Neural cell (in vitro differentiated cells): ENCODE measurements around the gene RHOA. TPM values are rescaled to one million over a fixed set of nuclear protein-coding genes. Genes with fewer than 3 reads are reported as not detected.

Source experiments
- H2AFZ ChIP-seq: fragments of 200-600, 300-800 bp; sonication (generic), shearing (Covaris generic); 2 replicates; pipeline ENCODE4 v1.6.0; 2014; ENCODE audit warnings: low read depth, mild to moderate bottlenecking, antibody characterized with exemption, low read length, moderate library complexity
- H3F3A ChIP-seq: fragments of 200-600 bp; shearing (Covaris generic); 2 replicates; pipeline ENCODE4 v1.6.1; 2016; ENCODE audit warnings: mild to moderate bottlenecking, moderate library complexity, mixed read lengths, antibody characterized with exemption, low read length; ENCODE audit not compliant: insufficient read depth, poor library complexity, severe bottlenecking
- H3K27ac ChIP-seq: fragments of 200-600, 300-800 bp; sonication (generic), shearing (Covaris generic); 2 replicates; pipeline ENCODE4 v1.5.1; 2014; ENCODE audit warnings: mild to moderate bottlenecking, low read length, moderate library complexity
- H3K27me3 ChIP-seq: fragments of 300-800, 200-600 bp; sonication (generic), shearing (Covaris generic); 2 replicates; pipeline ENCODE4 v1.6.0; 2014; ENCODE audit warnings: mild to moderate bottlenecking, low read depth, low read length, moderate library complexity; ENCODE audit not compliant: insufficient read depth
- H3K36me3 ChIP-seq: fragments of 300-800, 200-600 bp; sonication (generic), shearing (Covaris generic); 2 replicates; pipeline ENCODE4 v1.5.1; 2014; ENCODE audit warnings: mild to moderate bottlenecking, antibody characterized with exemption, low read length, moderate library complexity; ENCODE audit not compliant: insufficient read depth
- H3K4me2 ChIP-seq: fragments of 300-800, 200-600 bp; sonication (generic), shearing (Covaris generic); 2 replicates; pipeline ENCODE4 v1.6.0; 2014; ENCODE audit warnings: mild to moderate bottlenecking, low read length
- H3K4me3 ChIP-seq: fragments of 300-800, 200-600 bp; sonication (generic), shearing (Covaris generic); 2 replicates; pipeline ENCODE4 v1.5.1; 2014; ENCODE audit warnings: mild to moderate bottlenecking, low read length, moderate library complexity
- H3K79me2 ChIP-seq: fragments of 200-600 bp; shearing (Covaris generic); replicated peaks from 2 replicates; pipeline ENCODE4 v1.6.0; 2014; ENCODE audit warnings: mild to moderate bottlenecking, low read length, moderate library complexity; ENCODE audit not compliant: insufficient read depth
- H3K9ac ChIP-seq: fragments of 300-800, 200-600 bp; sonication (generic), shearing (Covaris generic); 2 replicates; pipeline ENCODE4 v1.6.1; 2016; ENCODE audit warnings: mild to moderate bottlenecking, low read length, mixed read lengths
- H3K9me2 ChIP-seq: fragments of 200-600 bp; shearing (Covaris generic); 2 replicates; pipeline ENCODE4 v1.6.1; 2016; ENCODE audit warnings: mild to moderate bottlenecking, low read length, mixed read lengths; ENCODE audit not compliant: insufficient read depth
- H3K9me3 ChIP-seq: fragments of 200-600, 300-800 bp; sonication (generic), shearing (Covaris generic); 2 replicates; pipeline ENCODE4 v1.6.1; 2016; ENCODE audit warnings: mild to moderate bottlenecking, mixed run types, low read length, moderate library complexity, mixed read lengths
- H4K20me1 ChIP-seq: fragments of 200-600 bp; shearing (Covaris generic); 2 replicates; pipeline ENCODE4 v1.6.1; 2016; ENCODE audit warnings: mild to moderate bottlenecking, mixed run types; ENCODE audit not compliant: insufficient read depth
- EP300 ChIP-seq: fragments of 450-650 bp; conservative IDR thresholded peaks from 2 replicates; pipeline ENCODE4 v1.6.1; 2014; ENCODE audit warnings: antibody characterized with exemption, mild to moderate bottlenecking, moderate library complexity; ENCODE audit not compliant: poor library complexity, severe bottlenecking
- EZH2 ChIP-seq: fragments of 200-600, 300-800 bp; shearing (Covaris generic), sonication (generic); IDR thresholded peaks from 2 replicates; pipeline ENCODE4 v1.6.1; 2014; ENCODE audit warnings: antibody characterized with exemption, low read length, borderline replicate concordance, mild to moderate bottlenecking; ENCODE audit not compliant: insufficient read depth, poor library complexity, severe bottlenecking
- MXI1 ChIP-seq: fragments of 450-650 bp; conservative IDR thresholded peaks from 2 replicates; pipeline ENCODE4 v1.6.1; 2014; ENCODE audit warnings: antibody characterized with exemption, mild to moderate bottlenecking; ENCODE audit not compliant: poor library complexity, severe bottlenecking
- POLR2AphosphoS5 ChIP-seq: IDR thresholded peaks from 2 replicates; pipeline ENCODE4 v1.6.1; 2012
- RAD21 ChIP-seq: fragments of 450-650 bp; conservative IDR thresholded peaks from 2 replicates; pipeline ENCODE4 v1.6.1; 2014; ENCODE audit warnings: antibody characterized with exemption, mild to moderate bottlenecking, moderate library complexity
- SMC3 ChIP-seq: fragments of 450-650 bp; conservative IDR thresholded peaks from 2 replicates; pipeline ENCODE4 v1.6.1; 2014; ENCODE audit warnings: antibody characterized with exemption, mild to moderate bottlenecking, moderate library complexity; ENCODE audit not compliant: poor library complexity
- TAF1 ChIP-seq: IDR thresholded peaks from 2 replicates; pipeline ENCODE4 v1.6.1; 2012; ENCODE audit warnings: low read depth
- polyA plus RNA-seq: library from polyadenylated mRNA; depleted of rRNA; stranded (reverse); fragments of >200 nt; gene quantifications from 2 replicates; pipeline ENCODE4 v1.2.3, GENCODE V29; 2014
- TF ChIP-seq, protein P1 (sequence below): fragments of 450-650 bp; IDR thresholded peaks from 2 replicates; pipeline ENCODE4 v1.5.1; 2014; ENCODE audit warnings: antibody characterized with exemption, mild to moderate bottlenecking, moderate library complexity; ENCODE audit not compliant: poor library complexity, severe bottlenecking
- TF ChIP-seq, protein P2 (sequence below): IDR thresholded peaks from 2 replicates; pipeline ENCODE4 v1.6.1; 2012; ENCODE audit warnings: borderline replicate concordance

The RHOA gene
- polyA plus RNA-seq, 1 donor from 2014 or later: 159 TPM

DNA sequence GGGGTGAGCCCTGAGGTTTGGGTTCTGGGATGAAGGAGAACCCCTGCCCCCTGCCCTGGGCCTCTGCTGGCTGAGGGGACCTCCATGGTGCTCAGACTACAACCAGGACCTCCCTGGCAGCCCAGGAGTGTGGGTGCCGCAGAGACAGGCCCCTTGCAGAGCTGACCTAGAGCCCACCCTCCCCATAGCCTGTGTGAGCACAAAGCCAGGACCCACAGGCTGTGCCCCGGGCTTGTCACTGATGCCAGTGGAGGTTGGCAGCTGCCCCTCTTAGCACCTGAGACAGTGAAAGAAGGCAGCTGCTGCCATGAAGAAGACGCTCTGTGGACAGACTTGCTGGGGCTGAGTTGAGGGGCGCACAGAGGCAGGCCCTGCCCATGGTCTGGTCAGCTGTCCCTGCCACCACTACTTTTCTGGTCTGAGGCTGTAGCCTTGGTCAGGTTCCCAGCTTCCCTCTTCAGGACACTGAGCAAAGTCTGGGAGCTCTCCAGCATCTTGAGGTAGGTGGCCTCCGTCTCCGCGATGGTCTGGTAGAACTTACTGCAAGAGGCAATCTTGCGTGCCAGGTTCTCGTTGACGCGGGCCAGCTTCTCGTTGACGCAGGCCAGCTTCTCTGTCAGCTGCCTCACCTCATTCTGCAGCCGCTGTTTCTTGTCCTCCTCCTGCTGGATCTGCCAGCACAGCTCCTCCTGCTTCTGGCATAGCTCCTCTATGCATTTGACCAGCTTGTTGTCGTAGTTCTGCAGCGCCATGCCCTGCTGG is 94.9 kb downstream of the RHOA start (continued):
- TF ChIP-seq, protein P1, sequence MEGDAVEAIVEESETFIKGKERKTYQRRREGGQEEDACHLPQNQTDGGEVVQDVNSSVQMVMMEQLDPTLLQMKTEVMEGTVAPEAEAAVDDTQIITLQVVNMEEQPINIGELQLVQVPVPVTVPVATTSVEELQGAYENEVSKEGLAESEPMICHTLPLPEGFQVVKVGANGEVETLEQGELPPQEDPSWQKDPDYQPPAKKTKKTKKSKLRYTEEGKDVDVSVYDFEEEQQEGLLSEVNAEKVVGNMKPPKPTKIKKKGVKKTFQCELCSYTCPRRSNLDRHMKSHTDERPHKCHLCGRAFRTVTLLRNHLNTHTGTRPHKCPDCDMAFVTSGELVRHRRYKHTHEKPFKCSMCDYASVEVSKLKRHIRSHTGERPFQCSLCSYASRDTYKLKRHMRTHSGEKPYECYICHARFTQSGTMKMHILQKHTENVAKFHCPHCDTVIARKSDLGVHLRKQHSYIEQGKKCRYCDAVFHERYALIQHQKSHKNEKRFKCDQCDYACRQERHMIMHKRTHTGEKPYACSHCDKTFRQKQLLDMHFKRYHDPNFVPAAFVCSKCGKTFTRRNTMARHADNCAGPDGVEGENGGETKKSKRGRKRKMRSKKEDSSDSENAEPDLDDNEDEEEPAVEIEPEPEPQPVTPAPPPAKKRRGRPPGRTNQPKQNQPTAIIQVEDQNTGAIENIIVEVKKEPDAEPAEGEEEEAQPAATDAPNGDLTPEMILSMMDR: no peak

DNA sequence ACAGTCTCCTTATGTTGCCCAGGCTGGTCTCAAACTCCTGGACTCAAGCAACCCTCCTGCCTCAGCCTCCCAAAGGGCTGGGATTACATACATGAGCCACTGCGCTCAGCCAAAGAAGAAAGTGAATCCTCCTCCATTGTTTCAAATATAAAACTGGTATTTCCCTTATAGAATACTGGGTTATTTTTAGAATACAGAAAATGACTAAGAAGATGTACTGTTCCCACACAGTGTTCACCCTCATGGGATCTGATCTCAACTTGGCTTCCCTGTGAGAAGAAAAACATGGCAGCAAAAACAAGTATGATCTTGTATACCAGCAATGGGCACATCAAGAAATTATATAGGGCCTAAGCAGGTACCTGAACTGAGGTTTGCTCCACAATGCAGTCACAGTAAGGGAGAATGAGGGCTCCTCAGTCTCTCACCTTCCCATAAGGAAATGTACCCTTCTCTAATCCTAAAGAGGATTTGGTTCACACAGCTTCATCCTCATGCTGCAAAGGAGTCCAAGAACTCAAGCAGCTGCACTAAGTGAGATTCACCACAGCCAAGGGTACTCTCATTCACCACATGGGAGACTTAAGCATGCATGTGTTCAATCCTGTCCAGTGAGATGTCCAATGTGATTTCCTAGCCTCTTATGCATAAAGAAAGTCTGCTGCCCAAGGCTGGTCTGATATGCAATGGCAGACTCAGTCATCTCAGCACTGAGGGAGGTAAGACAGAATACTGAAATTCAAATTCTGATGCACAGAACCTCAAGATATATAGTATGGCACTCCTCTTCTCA is 97.7 kb downstream of the RHOA start:
- no peaks in the 10 kb centered on the region for H3K9me2 ChIP-seq
- H4K20me1 ChIP-seq: no peaks in the 10 kb centered on the region
- no peak overlapping the region for H3K27ac ChIP-seq
- no peak overlapping the region for H3K4me2 ChIP-seq
- peaks cover 6% of the 10 kb centered on the region for H3K36me3 ChIP-seq
- TF ChIP-seq, protein P1: no peak
- TF ChIP-seq EZH2 (no peak), EP300 (no peak), MXI1 (no peak), POLR2AphosphoS5 (no peak), SMC3 (no peak), RAD21 (no peak), TAF1 (no peak)
- TF ChIP-seq, protein P2, sequence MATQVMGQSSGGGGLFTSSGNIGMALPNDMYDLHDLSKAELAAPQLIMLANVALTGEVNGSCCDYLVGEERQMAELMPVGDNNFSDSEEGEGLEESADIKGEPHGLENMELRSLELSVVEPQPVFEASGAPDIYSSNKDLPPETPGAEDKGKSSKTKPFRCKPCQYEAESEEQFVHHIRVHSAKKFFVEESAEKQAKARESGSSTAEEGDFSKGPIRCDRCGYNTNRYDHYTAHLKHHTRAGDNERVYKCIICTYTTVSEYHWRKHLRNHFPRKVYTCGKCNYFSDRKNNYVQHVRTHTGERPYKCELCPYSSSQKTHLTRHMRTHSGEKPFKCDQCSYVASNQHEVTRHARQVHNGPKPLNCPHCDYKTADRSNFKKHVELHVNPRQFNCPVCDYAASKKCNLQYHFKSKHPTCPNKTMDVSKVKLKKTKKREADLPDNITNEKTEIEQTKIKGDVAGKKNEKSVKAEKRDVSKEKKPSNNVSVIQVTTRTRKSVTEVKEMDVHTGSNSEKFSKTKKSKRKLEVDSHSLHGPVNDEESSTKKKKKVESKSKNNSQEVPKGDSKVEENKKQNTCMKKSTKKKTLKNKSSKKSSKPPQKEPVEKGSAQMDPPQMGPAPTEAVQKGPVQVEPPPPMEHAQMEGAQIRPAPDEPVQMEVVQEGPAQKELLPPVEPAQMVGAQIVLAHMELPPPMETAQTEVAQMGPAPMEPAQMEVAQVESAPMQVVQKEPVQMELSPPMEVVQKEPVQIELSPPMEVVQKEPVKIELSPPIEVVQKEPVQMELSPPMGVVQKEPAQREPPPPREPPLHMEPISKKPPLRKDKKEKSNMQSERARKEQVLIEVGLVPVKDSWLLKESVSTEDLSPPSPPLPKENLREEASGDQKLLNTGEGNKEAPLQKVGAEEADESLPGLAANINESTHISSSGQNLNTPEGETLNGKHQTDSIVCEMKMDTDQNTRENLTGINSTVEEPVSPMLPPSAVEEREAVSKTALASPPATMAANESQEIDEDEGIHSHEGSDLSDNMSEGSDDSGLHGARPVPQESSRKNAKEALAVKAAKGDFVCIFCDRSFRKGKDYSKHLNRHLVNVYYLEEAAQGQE: no peak
- no peaks in the 10 kb centered on the region for H3K9me3 ChIP-seq
- no peak overlapping the region for H2AFZ ChIP-seq
- no peaks in the 10 kb centered on the region for H3K27me3 ChIP-seq
- H3K79me2 ChIP-seq: no peaks in the 10 kb centered on the region
- no peak overlapping the region for H3K4me3 ChIP-seq
- no peaks in the 10 kb centered on the region for H3F3A ChIP-seq
- no peak overlapping the region for H3K9ac ChIP-seq
